Thyroid gland (tissue), 4 donors: ENCODE measurements around the gene IL26. TPM values are rescaled to one million over a fixed set of nuclear protein-coding genes. Genes with fewer than 3 reads are reported as not detected.

Experiments used
- DNase-seq, 2 donors: peaks; one replicate each; pipeline ENCODE4 v3.0.0-alpha.2; 2019
- H3K27ac ChIP-seq, 3 donors: fragments of 200-600 bp; sonication (generic); 1 replicate in 2 of 3; 2 replicates in 1 of 3; pipeline ENCODE4 v1.5.1; 2016 to 2019; ENCODE audit warnings: mild to moderate bottlenecking in 1 of 3, moderate library complexity in 1 of 3
- H3K27me3 ChIP-seq: fragments of 200-600 bp; sonication (generic); one replicate; pipeline ENCODE4 v1.5.1; 2019
- H3K36me3 ChIP-seq, 2 donors: fragments of 200-600 bp; sonication (generic); one replicate each; pipeline ENCODE4 v1.5.1; 2016 to 2019
- H3K4me1 ChIP-seq, 2 donors: fragments of 200-600 bp; sonication (generic); one replicate each; pipeline ENCODE4 v1.5.1; 2017 to 2019
- H3K4me3 ChIP-seq, 3 donors: fragments of 200-600 bp; sonication (generic); replicated peaks in 1 of 3; 1 replicate in 2 of 3; 2 replicates in 1 of 3; pipeline ENCODE4 v1.5.1; 2016; ENCODE audit warnings: mild to moderate bottlenecking in 1 of 3
- H3K9me3 ChIP-seq: fragments of 200-600 bp; sonication (generic); one replicate; pipeline ENCODE4 v1.5.1; 2017
- POLR2A ChIP-seq, 2 donors: fragments of 450-650 bp; IDR thresholded peaks; one replicate each; pipeline ENCODE4 v1.6.1; 2017; ENCODE audit warnings: antibody characterized with exemption in 2 of 2, mild to moderate bottlenecking in 2 of 2, moderate library complexity in 1 of 2
- WGBS, 2 donors: methylation state at CpG; one replicate each; pipeline ENCODE4 v1.1.5; 2017; 5-methylcytosine and 5-hydroxymethylcytosine counted together
- intact Hi-C: fragments of 100-400 bp; cut with DNase I; formaldehyde crosslinking; loops from one replicate; pipeline ENCODE4 v1.15.1; 2023
- total RNA-seq, 4 donors: library from RNA; depleted of rRNA; stranded (reverse); fragments of >200 nt; gene quantifications; one replicate each; pipeline ENCODE4 v1.2.3, GENCODE V29; 2016
- TF ChIP-seq, protein P1 (sequence below), 6 experiments: fragments of 200-600 bp in 3 of 6; fragments of 450-650 bp in 3 of 6; sonication (generic) in 3 of 6; IDR thresholded peaks; one replicate each; pipeline ENCODE4 v1.5.1; 2016 to 2019; ENCODE audit warnings: antibody characterized with exemption in 6 of 6, mild to moderate bottlenecking in 2 of 6, inconsistent platforms in 1 of 6, moderate library complexity in 1 of 6

IL26 gene
- total RNA-seq, 4 donors from 2014 or later = not detected

DNA sequence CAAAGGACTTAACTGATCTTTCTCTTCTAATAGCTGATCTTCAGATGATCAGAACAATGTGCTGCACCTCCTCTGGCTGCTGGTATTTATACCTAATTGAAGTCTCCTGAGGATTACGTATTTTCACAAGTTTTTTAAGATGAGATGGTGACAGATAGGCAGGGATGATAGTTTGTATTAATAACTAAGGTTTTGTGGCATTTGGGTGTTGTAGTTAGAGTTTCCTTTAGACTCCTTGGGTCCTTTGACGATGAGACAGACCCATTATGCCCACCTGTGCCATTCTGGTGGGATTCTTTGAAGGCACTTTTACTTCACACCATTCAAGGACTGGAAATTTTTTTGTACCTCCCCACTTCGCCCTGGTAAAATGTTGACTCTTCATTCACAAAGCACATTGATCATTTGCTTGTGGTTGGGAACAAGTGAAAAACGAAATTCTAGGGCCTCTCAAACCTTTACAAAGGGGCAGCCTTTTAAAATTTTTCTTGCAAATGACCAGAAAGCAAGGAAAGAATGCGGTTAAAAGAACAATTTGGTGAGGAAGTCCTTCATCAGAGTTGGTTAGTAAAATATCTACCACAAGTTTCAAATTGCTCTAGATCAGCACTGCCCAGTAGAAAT lies 65.8 kb downstream of the IL26 start, which contains the start of gene IFNG:
TSS of gene IFNG (minus strand) at position 60 of the 624 bp plus-strand sequence. CDS start 125 bp downstream, outside the sequence.
- 74 to 75% methylated on average over 5 of the region's 5 CpGs for WGBS, 2 donors
- intact Hi-C loops = no loop called here
- H3K4me1 ChIP-seq = no peaks in the 10 kb centered on the region
- no peaks in the 10 kb centered on the region for H3K27me3 ChIP-seq
- no peaks in the 10 kb centered on the region for H3K36me3 ChIP-seq
- no peaks in the 10 kb centered on the region for H3K9me3 ChIP-seq
- H3K27ac ChIP-seq = no peak within 1 kb of the TSS
- no peak within 1 kb of the TSS for H3K4me3 ChIP-seq
- TF ChIP-seq, protein P1, sequence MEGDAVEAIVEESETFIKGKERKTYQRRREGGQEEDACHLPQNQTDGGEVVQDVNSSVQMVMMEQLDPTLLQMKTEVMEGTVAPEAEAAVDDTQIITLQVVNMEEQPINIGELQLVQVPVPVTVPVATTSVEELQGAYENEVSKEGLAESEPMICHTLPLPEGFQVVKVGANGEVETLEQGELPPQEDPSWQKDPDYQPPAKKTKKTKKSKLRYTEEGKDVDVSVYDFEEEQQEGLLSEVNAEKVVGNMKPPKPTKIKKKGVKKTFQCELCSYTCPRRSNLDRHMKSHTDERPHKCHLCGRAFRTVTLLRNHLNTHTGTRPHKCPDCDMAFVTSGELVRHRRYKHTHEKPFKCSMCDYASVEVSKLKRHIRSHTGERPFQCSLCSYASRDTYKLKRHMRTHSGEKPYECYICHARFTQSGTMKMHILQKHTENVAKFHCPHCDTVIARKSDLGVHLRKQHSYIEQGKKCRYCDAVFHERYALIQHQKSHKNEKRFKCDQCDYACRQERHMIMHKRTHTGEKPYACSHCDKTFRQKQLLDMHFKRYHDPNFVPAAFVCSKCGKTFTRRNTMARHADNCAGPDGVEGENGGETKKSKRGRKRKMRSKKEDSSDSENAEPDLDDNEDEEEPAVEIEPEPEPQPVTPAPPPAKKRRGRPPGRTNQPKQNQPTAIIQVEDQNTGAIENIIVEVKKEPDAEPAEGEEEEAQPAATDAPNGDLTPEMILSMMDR (IDR thresholded peaks at IDR 0.05) = no peak
- no peak for TF ChIP-seq POLR2A (IDR thresholded peaks at IDR 0.05)
- DNase-seq = no peak

DNA sequence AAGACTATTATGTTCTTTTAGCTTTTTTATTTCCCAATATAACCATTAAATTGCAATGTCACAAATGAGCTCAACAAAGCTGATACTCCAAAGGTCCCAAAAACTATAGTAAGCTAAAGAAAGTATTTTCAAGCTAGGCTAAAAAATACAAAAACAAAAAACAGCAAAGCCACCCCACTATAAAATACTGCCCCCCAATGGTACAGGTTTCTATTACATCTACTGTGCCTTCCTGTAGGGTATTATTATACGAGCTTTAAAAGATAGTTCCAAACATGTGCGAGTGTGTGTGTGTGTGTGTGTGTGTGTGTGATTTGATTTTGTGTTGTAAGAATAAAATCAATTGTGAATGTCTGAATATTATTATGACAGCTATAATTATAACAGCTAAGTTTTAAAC lies 67.2 kb downstream of the IL26 start:
- TF ChIP-seq POLR2A (IDR thresholded peaks at IDR 0.05) = no peak
- Histone ChIP-seq H3K4me3 (no peak overlapping the region), H3K27ac (no peak overlapping the region), H3K36me3 (no peaks in the 10 kb centered on the region), H3K9me3 (no peaks in the 10 kb centered on the region), H3K4me1 (no peaks in the 10 kb centered on the region), H3K27me3 (no peaks in the 10 kb centered on the region)
- intact Hi-C loops = no loop called here
- DNase-seq = no peak
- 44 to 51% methylated on average over 2 of the region's 2 CpGs for WGBS, 2 donors

DNA sequence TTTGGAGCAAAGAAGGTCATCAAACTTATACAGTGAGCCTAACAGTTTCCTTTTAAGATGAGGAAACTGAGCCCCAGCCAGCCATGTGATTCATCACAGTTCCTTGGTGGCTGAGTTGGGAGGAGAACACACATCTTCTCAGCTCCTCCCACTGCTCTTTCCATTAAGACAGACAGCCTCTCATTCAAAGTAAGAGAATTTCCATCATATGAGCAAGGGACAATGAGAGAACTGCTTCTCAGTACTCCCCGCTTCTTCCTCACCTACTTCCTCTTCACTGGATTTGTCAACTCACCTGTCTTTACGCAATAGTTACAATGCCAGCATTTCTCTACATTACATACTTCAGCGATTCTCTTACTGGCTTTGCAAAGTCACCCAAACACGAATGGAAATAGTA lies 68.2 kb downstream of the IL26 start:
- H3K9me3 ChIP-seq = no peaks in the 10 kb centered on the region
- H3K27ac ChIP-seq = no peak overlapping the region
- no peaks in the 10 kb centered on the region for H3K4me1 ChIP-seq
- DNase-seq = no peak
- H3K4me3 ChIP-seq = no peak overlapping the region
- TF ChIP-seq POLR2A (IDR thresholded peaks at IDR 0.05) = no peak
- TF ChIP-seq, protein P1 (IDR thresholded peaks at IDR 0.05) = no peak
- no peaks in the 10 kb centered on the region for H3K27me3 ChIP-seq
- intact Hi-C loops = no loop called here
- 56 to 67% methylated on average over 4 of the region's 4 CpGs for WGBS, 2 donors
- H3K36me3 ChIP-seq = no peaks in the 10 kb centered on the region

DNA sequence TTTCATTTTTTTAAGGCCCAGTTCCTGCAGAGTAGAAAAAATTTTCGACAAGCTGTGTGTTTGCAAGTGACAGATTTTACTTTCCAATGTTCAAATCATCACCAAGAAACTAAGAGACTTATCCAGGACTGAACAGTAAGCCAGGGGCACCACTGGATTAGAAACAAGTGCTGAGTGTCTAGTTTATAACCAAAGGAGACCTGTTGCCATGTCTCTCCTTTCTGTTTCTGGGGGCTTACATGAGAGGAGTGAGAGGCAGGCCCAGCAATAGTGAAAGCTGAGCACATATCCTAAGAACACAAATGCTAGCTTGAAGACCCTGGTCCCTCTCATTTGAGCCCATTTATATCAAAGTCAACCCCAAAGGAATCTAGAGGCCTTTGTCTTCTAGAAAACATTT lies 69.0 kb downstream of the IL26 start:
- Histone ChIP-seq H3K36me3 (no peaks in the 10 kb centered on the region), H3K4me1 (no peaks in the 10 kb centered on the region), H3K27ac (no peak overlapping the region), H3K4me3 (no peak overlapping the region), H3K9me3 (no peaks in the 10 kb centered on the region), H3K27me3 (no peaks in the 10 kb centered on the region)
- DNase-seq = no peak
- no peak for TF ChIP-seq POLR2A (IDR thresholded peaks at IDR 0.05)
- TF ChIP-seq, protein P1 (IDR thresholded peaks at IDR 0.05) = no peak
- intact Hi-C loops = no loop called here
- WGBS, 2 donors = 82 to 90% methylated on average over 1 of the region's 1 CpG

DNA sequence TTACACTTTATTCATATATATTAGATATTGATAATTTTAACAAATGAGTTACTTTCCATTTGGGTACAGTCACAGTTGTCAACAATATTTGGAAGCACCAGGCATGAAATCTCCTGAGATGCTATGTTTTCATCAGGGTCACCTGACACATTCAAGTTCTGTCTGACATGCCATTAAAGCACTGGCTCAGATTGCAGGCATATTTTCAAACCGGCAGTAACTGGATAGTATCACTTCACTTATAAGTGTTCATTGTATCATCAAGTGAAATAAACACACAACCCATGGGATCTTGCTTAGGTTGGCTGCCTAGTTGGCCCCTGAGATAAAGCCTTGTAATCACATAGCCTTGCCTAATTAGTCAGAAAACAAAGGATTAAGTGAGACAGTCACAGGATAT lies 70.8 kb downstream of the IL26 start:
- no peaks in the 10 kb centered on the region for H3K9me3 ChIP-seq
- no peak overlapping the region for H3K4me3 ChIP-seq
- WGBS, 2 donors = 9% methylated on average over 1 of the region's 1 CpG
- H3K4me1 ChIP-seq = no peaks in the 10 kb centered on the region
- no peak overlapping the region for H3K27ac ChIP-seq
- DNase-seq = no peak
- intact Hi-C loops = no loop called here
- TF ChIP-seq, protein P1 (IDR thresholded peaks at IDR 0.05) = no peak
- no peak for TF ChIP-seq POLR2A (IDR thresholded peaks at IDR 0.05)
- no peaks in the 10 kb centered on the region for H3K27me3 ChIP-seq
- H3K36me3 ChIP-seq = no peaks in the 10 kb centered on the region

Other genes with a start within 250 kb of the IL26 start
- under 1 TPM in 2 of 4 donors, not detected in 2; 0.27 to 0.50 TPM for gene IFNG-AS1, start 236.4 kb downstream of the IL26 start, total RNA-seq
- gene IFNG, start 66.1 kb downstream of the IL26 start, total RNA-seq = not detected
- gene IL22, start 27.8 kb upstream of the IL26 start, total RNA-seq = not detected
- 10 to 100 TPM; 28.1 to 33.9 (median 29.6) TPM for gene MDM1, start 106.6 kb upstream of the IL26 start, total RNA-seq